Daoy (cell line): Measurements from ENCODE around the gene PIP5K1B. TPM values are rescaled to one million over a fixed set of nuclear protein-coding genes. Genes with fewer than 3 reads are reported as not detected.

ENCODE experiments used
- DNase-seq: peaks from one replicate; pipeline ENCODE4 v3.0.0-alpha.2; 2015; ENCODE audit warnings: low read depth
- total RNA-seq: library from RNA; depleted of rRNA; stranded (reverse); fragments of >200 nt; shearing (Covaris generic); gene quantifications from 2 replicates; pipeline ENCODE4 v1.2.3, GENCODE V29; 2014

Gene PIP5K1B
- total RNA-seq, 1 experiment from 2014 or later: 0.57 TPM

- DNase-seq: no peak
Observed at GRCh38 chr9:68738358-68738757, 33.3 kb downstream of the PIP5K1B start.

GRCh38 chr9:68739621-68740174, 34.7 kb downstream of the PIP5K1B start:
- DNase-seq: no peak

GRCh38 chr9:68740561-68740960, 35.5 kb downstream of the PIP5K1B start:
- DNase-seq: no peak

DNA sequence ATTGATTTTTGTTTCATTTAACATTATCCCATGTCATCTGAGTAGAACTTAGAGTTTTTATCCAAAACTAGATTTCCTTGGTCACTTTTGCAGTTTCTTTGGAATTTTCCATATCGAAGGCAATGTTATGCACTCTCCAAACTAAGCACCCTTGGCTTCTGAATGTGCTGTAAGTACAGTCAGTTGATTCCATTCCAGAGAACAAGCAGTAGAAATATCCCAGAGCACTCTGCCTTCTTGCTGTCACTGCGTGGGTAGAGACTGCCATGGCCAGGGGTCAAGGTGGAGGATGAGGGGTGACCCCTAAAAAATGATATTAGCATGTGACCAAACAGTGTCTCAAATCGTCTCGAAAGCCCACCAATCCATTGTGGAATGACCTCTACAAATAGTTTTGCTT, 36.2 kb downstream of the PIP5K1B start:
- DNase-seq: no peak

DNA sequence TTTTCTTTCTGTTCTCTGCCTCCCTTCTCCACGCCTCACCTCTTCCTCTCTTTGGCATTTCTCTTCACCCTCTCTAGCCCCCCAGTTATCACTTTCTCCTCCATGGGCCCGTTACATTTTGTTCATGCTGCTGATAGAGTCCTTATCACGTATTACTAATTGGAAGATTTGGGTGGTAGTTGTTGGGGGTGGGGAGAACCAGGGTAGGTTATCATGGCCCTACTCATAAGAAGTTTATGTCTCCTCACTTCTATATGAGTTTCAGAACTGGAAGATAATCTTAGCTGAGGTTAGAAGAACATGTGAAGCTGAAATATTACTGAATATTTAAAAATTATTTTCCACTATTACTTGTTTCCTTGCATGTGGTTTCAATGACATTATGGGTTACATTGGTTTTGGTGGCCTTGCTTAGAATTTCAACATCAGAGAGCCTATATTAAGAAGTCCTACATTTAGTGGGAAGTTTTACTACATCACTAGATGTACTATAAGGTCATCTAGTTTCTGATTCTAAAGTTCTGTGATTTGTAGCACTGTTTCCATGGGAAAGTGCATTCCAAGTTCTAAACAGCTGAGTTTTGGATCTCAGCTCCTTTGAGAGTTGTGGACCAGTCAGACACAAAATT, 36.8 kb downstream of the PIP5K1B start:
- no peak for DNase-seq

GRCh38 chr9:68742333-68742730, 37.3 kb downstream of the PIP5K1B start:
- DNase-seq: no peak

GRCh38 chr9:68744426-68744825, 39.4 kb downstream of the PIP5K1B start:
- no peak for DNase-seq

- no peak for DNase-seq
Observed at GRCh38 chr9:68746525-68746924, 41.5 kb downstream of the PIP5K1B start.

DNA sequence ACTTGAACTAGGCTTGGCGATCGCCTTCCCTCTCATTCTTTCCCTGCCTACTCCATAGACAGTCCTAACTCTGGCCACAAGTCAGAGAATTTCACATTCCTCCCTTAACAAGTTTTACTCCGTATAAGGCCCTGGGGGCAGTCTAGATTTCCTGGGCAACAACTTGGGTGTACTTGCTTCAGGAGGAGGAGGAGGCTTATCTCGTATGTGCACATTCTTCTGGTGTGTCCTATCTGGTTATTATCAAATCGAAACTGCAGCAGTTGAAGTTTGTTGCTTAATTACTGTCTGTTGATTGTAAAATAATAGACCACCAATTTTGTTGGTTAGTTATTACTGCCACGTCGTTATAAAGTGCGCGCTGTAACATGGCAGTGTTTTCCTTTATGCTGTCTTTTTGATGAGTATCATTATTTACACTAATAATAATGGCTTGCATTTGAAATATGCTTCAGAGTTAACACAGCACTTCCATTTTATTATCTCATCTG, 42.0 kb downstream of the PIP5K1B start:
- peak; percentile 18 for DNase-seq

- no peak for DNase-seq
Observed at GRCh38 chr9:68749135-68749534, 44.1 kb downstream of the PIP5K1B start.

DNA sequence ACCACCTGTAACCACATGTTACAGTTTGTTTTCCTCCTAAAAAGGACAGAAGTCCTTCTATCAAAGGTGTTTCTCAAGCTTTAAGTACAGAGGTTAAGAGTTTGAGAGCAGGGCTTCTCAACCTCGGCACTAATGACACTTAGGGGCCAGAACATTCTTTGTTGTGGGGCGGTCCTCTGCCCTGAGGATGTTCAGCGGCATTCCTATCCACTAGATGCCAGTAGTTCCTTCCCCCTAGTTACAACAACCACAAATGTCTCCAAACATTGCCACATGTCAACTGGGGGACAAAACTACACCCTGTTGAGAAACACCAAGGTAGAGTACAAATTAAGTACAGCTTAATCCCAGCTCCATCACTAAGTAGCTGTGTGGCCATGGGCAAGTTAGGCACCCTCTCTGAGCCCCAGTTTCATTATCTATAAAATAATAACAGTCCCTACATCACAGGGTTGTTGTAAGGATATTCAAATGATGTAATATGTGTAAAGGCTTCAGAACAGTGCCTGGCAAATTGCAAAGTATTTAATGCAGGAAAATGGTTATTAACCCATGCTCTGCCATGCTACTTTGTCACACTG, 44.6 kb downstream of the PIP5K1B start:
- no peak for DNase-seq

- no peak for DNase-seq
Observed at GRCh38 chr9:68750255-68750654, 45.2 kb downstream of the PIP5K1B start.

GRCh38 chr9:68750786-68751185, 45.7 kb downstream of the PIP5K1B start:
- DNase-seq: peak; percentile 35

DNA sequence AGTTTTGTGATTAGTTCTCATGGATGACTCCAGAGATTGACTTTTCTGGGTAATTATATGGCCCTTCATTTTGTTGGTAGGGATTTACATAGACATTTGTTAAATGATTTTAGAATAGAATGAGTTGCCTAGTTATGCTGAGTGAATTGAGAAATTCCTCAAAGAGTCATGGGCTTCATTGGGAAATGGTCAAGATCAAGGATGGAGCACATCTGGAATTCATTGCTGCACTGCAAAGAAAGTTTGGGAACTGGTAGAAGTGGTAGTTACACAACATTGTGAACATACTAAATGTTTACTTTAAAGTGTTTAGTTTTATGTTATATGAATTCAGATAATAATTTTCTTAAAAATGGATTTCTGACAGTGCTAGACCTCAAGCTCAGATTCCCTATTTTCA, 46.5 kb downstream of the PIP5K1B start:
- DNase-seq: no peak

GRCh38 chr9:68755051-68755450, 50.0 kb downstream of the PIP5K1B start:
- DNase-seq: no peak

DNA sequence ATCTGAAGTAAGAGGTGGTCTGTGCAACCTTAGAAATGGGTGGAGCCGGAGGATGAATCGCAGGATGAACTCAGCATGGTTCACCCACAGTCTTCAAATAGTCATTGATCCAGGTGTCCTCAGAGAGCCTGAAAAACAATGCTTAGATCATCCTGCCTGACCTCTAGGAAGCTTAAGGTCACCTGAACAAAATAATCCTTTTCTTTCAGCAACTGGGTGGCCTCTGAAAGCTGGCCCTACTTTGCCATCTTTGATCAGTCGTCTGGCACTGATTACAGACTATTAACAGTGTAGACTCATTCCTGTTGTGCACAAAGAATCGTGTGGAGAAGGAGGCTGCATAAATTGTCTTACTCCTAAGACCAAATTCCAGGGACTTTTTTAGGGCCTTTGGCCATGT, 50.7 kb downstream of the PIP5K1B start:
- DNase-seq: no peak

DNA sequence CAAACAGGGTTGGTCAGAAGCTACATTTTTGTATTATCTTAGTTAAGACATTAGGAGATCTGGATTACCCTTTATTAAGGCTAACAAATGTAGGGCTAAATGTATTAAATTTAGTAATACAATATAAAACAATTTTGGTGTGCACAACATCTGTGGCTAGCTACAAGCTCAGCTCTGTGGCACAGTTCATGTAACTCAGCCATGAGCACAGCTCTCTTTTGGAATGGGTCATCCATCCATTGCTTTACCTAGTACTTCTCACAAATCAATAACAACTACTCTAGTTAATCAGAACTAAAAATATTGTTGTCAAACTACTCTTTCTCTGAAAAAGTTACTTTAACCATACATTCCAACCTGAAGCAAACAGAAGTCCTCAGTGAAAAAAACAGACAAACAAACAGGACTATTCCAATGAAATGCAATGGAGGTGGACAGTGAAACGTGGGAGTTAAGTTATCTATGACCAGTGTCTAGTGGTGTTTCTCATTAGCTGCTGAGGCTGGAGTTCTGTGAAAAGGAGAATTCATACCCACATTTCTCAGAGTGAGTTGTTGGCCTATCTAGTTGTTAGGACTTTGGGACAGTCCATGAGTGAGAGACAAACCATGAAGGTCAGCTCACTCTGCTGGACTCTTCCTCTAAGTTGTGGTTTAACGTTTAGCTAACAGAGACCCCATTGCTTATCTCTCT, 55.1 kb downstream of the PIP5K1B start:
- no peak for DNase-seq

GRCh38 chr9:68760674-68761333, 55.8 kb downstream of the PIP5K1B start:
- DNase-seq: no peak

DNA sequence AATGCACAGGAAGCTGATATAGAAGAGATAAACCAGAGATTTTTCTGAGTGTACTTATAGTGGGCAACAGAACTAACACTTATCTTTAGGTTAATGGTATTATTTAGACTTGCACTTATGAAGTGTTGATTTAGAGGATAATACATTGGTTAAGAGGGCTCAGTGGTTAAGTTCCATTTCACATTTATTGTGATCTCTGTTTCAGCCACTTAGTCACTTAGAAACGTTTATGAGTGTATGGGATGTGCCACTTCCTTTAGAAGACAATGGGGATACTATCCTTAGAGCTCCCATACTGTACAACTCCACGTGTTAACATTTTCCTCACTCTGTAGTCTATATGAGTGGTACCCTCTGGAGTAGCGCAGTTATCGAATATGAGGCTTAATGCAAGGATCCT, 57.5 kb downstream of the PIP5K1B start:
- DNase-seq: no peak

DNA sequence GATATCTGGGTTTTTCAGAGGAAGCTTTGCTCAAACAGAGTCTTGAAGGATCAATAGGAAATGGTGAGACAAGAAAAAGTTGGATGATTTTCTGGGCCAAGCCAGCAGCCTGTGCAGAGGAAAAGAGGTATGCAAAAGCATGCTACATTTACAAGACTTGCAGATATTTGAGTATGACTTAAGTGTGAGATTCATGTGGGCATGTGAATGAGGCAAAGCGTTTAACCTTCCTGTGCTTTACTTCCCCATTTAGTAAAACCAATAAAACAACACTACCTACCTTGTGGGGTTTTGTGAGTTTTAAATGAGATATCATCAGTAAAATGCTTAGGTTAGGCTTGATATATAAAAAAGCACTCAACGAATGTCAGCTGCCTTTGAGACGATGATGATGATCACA, 58.1 kb downstream of the PIP5K1B start:
- no peak for DNase-seq

GRCh38 chr9:68768619-68769018, 63.6 kb downstream of the PIP5K1B start:
- no peak for DNase-seq

DNA sequence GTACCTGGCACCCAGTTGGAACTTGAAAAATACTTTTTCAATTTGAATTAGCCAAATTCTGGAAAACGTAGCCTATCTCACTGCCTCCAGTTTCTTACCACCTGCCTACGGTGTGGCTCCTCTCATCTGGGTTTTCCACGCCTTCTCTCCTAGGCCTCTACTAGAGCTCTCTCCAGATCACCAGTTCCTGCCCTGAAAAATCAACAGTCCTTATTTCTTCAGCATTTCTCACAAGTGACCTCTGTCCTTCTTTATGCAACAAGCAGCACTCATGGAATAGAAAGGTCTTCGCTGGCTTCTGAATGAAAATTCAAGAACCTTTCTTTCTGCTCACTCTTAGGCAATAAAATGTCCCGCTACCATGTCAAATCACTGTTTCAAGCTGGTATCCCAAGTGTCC, 64.8 kb downstream of the PIP5K1B start:
- no peak for DNase-seq
